ENCODE results near the gene CD19. TPM values are rescaled to one million over a fixed set of nuclear protein-coding genes. Genes with fewer than 3 reads are reported as not detected.

CD19 gene
- total RNA-seq, 1 experiment from 2014 or later = not detected

DNA sequence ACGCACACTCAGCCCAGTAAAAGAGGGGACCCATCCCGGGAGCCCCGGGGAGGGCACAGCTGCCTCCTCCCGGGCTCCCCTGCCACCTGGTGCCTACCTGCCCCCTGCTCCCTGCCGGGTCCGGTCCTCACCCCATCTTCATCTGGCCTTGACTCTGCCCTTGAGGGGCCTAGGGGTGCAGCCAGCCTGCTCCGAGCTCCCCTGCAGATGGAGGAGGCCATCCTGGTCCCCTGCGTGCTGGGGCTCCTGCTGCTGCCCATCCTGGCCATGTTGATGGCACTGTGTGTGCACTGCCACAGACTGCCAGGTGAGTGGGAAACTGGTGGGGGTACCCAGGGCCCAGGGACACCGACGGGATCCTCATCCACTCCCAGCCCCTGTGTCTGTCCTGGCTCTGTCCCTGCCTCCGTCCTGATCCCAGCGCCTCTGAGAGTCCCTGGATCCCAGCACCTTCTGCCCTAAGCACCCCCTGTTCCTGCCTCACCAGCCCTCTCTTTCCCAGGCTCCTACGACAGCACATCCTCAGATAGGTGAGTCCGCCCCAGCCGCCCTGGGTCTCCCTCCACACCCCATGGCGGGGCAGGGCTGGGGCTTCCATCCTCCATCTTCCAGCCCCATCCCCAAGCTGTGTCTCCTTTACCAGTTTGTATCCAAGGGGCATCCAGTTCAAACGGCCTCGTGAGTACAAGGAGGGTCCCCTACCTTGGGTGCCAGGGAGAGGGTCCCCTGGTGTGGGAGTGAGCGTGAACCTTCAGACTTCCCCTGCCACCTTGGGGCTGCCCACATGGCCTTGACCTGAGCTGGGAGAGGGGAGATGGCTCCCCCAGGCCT, 53.7 kb downstream of the CD19 start:
- no TSS peak for BruUV-seq (replicated peaks)
- Histone ChIP-seq H3K9me3 (ENCODE audit: control insufficient read depth, insufficient read depth, low read depth, low read length) (no peaks in the 10 kb centered on the region), H3K36me3 (ENCODE audit: control insufficient read depth, insufficient read depth, low read length) (no peaks in the 10 kb centered on the region), H3K27me3 (ENCODE audit: control insufficient read depth, insufficient read depth, low read length) (no peaks in the 10 kb centered on the region), H3K4me1 (ENCODE audit: control insufficient read depth, insufficient read depth, low read length) (no peaks in the 10 kb centered on the region), H3K27ac (ENCODE audit: low read length) (no peak overlapping the region), H3K4me3 (ENCODE audit: low read depth in 2 of 2, low read length in 2 of 2) (no peak overlapping the region)
- in situ Hi-C loops (cut with HindIII; ENCODE audit: low pct_unique_long_range_greater_than_20kb, low sequenced_read_pairs) (no loop called here), intact Hi-C loops (cut with micrococcal nuclease; ENCODE audit: unreplicated experiment) (no loop called here)
- ChIA-PET CTCF (no interaction called here), POLR2A (no interaction called here)
- TF ChIP-seq SIN3A (IDR thresholded peaks at IDR 0.05; ENCODE audit: borderline replicate concordance, insufficient read depth, low read depth, low read length) (no peak), POLR2AphosphoS5 (IDR thresholded peaks at IDR 0.05; ENCODE audit: low read depth, low read length) (no peak), TCF7L2 (IDR thresholded peaks at IDR 0.05; ENCODE audit: low read depth, low read length) (no peak)
- TF ChIP-seq, protein P1, sequence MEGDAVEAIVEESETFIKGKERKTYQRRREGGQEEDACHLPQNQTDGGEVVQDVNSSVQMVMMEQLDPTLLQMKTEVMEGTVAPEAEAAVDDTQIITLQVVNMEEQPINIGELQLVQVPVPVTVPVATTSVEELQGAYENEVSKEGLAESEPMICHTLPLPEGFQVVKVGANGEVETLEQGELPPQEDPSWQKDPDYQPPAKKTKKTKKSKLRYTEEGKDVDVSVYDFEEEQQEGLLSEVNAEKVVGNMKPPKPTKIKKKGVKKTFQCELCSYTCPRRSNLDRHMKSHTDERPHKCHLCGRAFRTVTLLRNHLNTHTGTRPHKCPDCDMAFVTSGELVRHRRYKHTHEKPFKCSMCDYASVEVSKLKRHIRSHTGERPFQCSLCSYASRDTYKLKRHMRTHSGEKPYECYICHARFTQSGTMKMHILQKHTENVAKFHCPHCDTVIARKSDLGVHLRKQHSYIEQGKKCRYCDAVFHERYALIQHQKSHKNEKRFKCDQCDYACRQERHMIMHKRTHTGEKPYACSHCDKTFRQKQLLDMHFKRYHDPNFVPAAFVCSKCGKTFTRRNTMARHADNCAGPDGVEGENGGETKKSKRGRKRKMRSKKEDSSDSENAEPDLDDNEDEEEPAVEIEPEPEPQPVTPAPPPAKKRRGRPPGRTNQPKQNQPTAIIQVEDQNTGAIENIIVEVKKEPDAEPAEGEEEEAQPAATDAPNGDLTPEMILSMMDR (IDR thresholded peaks at IDR 0.05) = no peak
- TF ChIP-seq, protein P2, sequence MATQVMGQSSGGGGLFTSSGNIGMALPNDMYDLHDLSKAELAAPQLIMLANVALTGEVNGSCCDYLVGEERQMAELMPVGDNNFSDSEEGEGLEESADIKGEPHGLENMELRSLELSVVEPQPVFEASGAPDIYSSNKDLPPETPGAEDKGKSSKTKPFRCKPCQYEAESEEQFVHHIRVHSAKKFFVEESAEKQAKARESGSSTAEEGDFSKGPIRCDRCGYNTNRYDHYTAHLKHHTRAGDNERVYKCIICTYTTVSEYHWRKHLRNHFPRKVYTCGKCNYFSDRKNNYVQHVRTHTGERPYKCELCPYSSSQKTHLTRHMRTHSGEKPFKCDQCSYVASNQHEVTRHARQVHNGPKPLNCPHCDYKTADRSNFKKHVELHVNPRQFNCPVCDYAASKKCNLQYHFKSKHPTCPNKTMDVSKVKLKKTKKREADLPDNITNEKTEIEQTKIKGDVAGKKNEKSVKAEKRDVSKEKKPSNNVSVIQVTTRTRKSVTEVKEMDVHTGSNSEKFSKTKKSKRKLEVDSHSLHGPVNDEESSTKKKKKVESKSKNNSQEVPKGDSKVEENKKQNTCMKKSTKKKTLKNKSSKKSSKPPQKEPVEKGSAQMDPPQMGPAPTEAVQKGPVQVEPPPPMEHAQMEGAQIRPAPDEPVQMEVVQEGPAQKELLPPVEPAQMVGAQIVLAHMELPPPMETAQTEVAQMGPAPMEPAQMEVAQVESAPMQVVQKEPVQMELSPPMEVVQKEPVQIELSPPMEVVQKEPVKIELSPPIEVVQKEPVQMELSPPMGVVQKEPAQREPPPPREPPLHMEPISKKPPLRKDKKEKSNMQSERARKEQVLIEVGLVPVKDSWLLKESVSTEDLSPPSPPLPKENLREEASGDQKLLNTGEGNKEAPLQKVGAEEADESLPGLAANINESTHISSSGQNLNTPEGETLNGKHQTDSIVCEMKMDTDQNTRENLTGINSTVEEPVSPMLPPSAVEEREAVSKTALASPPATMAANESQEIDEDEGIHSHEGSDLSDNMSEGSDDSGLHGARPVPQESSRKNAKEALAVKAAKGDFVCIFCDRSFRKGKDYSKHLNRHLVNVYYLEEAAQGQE (IDR thresholded peaks at IDR 0.05; ENCODE audit: insufficient read depth in 1 of 2, low read depth in 2 of 2, low read length in 1 of 2) = no peak
- DNase-seq (ENCODE audit: low read depth, low spot score) (no peak), ATAC-seq (no peak)

DNA sequence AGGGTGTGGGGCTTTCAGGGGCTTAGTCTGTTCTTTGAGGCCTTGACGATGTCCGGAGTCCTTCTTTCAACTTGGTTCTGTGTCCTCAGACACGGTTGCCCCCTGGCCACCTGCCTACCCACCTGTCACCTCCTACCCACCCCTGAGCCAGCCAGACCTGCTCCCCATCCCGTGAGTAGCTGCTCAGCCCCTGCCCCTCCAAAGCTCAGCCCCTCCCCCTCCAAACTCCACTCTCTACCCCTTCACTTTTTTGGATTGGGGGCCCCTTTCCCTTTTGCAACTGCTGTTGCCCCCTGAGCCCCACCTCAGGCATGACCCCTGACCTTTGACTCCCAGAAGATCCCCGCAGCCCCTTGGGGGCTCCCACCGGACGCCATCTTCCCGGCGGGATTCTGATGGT, 54.3 kb downstream of the CD19 start:
- POLR2A ChIA-PET = no interaction called here
- no peaks in the 10 kb centered on the region for H3K36me3 ChIP-seq (ENCODE audit: control insufficient read depth, insufficient read depth, low read length)

More for the DNA sequence above, 54.3 kb downstream of the CD19 start:
- TF ChIP-seq, protein P2 (IDR thresholded peaks at IDR 0.05; ENCODE audit: insufficient read depth in 1 of 2, low read depth in 2 of 2, low read length in 1 of 2) = no peak
- TF ChIP-seq SIN3A (IDR thresholded peaks at IDR 0.05; ENCODE audit: borderline replicate concordance, insufficient read depth, low read depth, low read length) (no peak), POLR2AphosphoS5 (IDR thresholded peaks at IDR 0.05; ENCODE audit: low read depth, low read length) (no peak), TCF7L2 (IDR thresholded peaks at IDR 0.05; ENCODE audit: low read depth, low read length) (no peak)
- TF ChIP-seq, protein P1 (IDR thresholded peaks at IDR 0.05) = no peak
- H3K4me3 ChIP-seq (ENCODE audit: low read depth in 2 of 2, low read length in 2 of 2) = no peak overlapping the region
- H3K4me1 ChIP-seq (ENCODE audit: control insufficient read depth, insufficient read depth, low read length) = no peaks in the 10 kb centered on the region
- intact Hi-C loops (cut with micrococcal nuclease; ENCODE audit: unreplicated experiment) = no loop called here
- CTCF ChIA-PET = no interaction called here
- no TSS peak for BruUV-seq (replicated peaks)
- no peak for DNase-seq (ENCODE audit: low read depth, low spot score)
- in situ Hi-C loops (cut with HindIII; ENCODE audit: low pct_unique_long_range_greater_than_20kb, low sequenced_read_pairs) = no loop called here
- no peaks in the 10 kb centered on the region for H3K27me3 ChIP-seq (ENCODE audit: control insufficient read depth, insufficient read depth, low read length)
- H3K9me3 ChIP-seq (ENCODE audit: control insufficient read depth, insufficient read depth, low read depth, low read length) = no peaks in the 10 kb centered on the region
- ATAC-seq = no peak
- H3K27ac ChIP-seq (ENCODE audit: low read length) = no peak overlapping the region
